GM12892 (cell line): ENCODE data around the gene PTPRN2.

Experiments used
- POLR2A ChIP-seq: IDR thresholded peaks from 2 replicates; pipeline ENCODE4 v1.6.1; 2011; ENCODE audit warnings: low read depth, low read length, control low read depth
- POLR2AphosphoS5 ChIP-seq: IDR thresholded peaks from 2 replicates; pipeline ENCODE4 v1.6.1; 2011; ENCODE audit warnings: low read depth, low read length, control low read depth
- TAF1 ChIP-seq: IDR thresholded peaks from 2 replicates; pipeline ENCODE4 v1.6.1; 2011; ENCODE audit warnings: low read depth, mild to moderate bottlenecking, control low read depth, low read length, borderline replicate concordance

DNA sequence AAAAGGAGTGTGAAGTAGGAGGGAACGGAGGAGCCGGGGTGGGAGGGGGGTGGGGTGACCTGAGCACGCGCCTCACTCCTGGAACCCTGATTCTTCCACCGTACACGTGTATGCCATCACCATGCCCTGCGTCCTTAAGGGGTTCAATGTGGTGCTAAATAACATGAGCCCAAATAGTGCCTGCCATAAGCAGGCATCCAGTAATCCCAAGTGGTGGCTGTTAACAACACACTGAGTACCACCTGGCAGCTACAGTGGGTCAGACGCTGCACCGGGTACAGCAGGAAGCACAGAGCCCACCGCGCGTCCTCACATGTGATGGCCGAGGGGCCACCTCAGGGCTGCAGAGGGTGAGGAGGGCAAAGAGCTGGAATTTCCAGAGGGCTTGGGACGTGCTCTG is 81.9 kb downstream of the PTPRN2 start:
- TF ChIP-seq POLR2A: no peak
- TF ChIP-seq POLR2AphosphoS5: no peak
- TF ChIP-seq TAF1: no peak
